AG09319 (cell line): Measurements from ENCODE around the gene IRS1.
A peak's percentile ranks its signal among the peaks of the same experiment; 100 is the strongest.

Experiments used
- DNase-seq: peaks from one replicate; pipeline ENCODE4 v3.0.0-alpha.2; 2010; ENCODE audit warnings: low read depth; ENCODE audit errors: extremely low read depth
- TF ChIP-seq, protein P1 (sequence below): IDR thresholded peaks from 2 replicates; pipeline ENCODE4 v1.5.1; 2011; ENCODE audit warnings: low read depth, mild to moderate bottlenecking, inconsistent platforms, low read length, moderate library complexity

Gene IRS1

DNA sequence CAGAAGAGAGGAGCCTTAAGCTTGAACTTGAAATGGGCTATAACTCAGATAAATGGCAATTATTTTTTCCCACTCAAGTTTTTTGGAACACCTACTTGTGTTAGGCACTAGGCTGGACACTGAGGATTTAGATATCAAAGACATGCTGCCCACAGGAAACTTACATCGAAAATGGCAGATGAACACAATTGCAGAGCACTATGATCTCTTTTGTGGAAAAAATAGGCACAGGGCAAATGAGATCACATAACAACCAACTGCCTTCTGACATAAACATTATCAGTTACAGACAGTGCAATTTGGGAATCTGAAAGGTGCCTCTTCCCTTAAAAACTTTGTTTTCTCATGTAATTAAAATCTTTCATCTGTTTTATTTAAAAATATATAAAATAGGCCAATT is 3.8 kb upstream of the IRS1 start:
- TF ChIP-seq, protein P1, sequence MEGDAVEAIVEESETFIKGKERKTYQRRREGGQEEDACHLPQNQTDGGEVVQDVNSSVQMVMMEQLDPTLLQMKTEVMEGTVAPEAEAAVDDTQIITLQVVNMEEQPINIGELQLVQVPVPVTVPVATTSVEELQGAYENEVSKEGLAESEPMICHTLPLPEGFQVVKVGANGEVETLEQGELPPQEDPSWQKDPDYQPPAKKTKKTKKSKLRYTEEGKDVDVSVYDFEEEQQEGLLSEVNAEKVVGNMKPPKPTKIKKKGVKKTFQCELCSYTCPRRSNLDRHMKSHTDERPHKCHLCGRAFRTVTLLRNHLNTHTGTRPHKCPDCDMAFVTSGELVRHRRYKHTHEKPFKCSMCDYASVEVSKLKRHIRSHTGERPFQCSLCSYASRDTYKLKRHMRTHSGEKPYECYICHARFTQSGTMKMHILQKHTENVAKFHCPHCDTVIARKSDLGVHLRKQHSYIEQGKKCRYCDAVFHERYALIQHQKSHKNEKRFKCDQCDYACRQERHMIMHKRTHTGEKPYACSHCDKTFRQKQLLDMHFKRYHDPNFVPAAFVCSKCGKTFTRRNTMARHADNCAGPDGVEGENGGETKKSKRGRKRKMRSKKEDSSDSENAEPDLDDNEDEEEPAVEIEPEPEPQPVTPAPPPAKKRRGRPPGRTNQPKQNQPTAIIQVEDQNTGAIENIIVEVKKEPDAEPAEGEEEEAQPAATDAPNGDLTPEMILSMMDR: no peak
- no peak for DNase-seq

DNA sequence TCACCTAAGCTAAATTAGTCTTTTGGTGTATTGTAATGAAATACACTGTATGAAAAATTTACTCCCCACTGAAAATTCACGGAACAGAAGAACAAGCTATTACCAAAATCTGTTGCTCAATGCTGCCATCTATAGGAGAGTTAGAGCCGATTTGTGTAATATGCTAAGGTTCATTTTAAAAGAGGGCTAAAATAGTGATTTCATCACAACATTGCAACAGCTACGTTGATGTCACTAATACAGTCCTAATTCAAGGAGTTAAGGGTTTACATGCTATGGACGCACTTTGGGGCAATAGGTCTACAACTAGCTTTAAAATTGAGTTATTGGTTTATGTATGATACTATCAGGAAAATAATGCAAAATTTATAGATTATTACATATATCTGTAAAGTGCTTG is 3.0 kb upstream of the IRS1 start:
- TF ChIP-seq, protein P1: peak; percentile 68
- peak; percentile 73 for DNase-seq

DNA sequence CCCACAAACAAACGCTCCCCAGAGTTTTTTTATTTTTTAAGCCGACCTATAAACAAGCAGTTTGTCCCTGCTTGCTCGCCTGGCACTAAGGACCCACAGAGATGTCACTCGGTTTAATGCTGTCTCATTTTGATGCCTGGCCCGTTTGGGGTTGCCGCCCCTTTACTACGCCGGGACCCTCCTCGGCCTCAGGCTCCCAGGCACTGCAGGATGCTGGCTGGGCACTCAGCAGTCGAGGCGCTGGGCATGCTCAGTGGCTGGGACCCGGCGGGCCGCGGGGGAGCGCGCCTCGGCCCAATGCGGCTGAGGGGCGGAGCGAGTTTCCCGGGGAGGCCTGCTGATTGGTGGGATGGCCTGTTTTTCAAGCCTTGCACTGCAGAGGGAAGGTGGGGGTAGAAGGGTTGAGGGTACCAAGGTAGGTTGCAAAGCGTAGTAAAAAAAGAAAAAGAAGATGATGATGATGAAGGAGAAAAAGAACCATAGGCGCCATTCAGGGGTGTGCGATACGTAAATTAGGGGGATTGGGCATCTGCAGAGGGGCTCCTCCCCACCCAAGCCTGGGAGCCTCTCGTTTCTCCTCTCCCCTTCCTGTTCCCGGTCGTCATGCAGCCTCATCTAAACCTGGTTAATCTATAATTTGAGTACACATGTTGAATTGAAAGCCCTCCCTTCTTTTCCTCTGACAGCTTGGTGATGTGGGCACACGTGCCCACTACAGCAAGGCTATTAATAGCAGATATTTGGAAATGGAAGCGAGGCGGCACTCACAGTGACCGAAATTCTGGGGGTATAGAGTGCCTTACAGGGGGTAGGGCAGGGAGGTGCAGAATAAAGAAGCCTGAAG is 1.5 kb upstream of the IRS1 start:
- TF ChIP-seq, protein P1: no peak
- DNase-seq: no peak

DNA sequence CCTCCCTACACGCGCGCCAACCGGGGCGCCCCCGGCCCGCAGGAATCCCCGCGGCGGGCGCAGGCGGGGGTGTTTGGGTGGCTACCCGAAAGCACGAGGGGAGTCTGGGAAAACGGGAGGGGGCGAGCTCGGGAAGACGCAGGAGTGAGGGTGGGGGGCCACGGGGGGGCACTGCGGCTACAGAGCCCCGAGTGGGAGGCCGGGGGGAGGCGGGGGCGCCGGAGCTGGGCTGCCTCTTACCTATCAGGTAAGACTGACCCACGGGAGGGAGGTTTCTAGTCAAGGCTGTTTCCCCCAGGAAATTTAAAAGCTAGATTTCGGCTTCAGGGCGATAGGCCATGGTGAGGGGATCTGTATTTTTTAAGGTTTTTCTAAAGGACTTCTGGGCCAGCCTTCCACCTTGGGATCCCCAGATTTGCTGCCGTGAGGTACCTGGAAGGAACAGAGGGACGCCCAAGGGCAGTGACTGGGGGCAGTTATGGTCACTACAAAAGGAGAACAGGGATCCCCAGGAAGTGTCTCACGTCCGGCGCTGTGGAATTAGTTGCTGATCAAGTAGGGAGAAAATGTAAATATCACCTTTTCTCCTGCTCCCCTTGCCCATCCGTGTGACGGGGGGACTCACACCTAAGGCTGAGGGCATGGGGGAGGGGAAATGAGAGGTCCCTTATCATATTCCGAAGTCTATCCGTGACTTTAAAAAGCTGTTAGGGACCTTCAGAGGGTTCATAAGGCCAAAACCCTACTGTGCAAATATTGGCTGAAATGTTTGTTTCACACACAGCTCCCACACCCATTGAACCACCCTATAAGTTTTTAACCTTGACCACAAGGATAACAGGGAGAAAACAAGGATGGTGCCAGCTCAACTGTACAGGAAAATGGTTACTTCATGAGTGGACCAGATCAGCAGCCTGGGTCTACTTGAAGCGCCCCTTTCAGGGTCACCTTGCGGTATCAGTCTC is 638 bp upstream of the IRS1 start:
- no peak for DNase-seq
- TF ChIP-seq, protein P1: no peak

DNA sequence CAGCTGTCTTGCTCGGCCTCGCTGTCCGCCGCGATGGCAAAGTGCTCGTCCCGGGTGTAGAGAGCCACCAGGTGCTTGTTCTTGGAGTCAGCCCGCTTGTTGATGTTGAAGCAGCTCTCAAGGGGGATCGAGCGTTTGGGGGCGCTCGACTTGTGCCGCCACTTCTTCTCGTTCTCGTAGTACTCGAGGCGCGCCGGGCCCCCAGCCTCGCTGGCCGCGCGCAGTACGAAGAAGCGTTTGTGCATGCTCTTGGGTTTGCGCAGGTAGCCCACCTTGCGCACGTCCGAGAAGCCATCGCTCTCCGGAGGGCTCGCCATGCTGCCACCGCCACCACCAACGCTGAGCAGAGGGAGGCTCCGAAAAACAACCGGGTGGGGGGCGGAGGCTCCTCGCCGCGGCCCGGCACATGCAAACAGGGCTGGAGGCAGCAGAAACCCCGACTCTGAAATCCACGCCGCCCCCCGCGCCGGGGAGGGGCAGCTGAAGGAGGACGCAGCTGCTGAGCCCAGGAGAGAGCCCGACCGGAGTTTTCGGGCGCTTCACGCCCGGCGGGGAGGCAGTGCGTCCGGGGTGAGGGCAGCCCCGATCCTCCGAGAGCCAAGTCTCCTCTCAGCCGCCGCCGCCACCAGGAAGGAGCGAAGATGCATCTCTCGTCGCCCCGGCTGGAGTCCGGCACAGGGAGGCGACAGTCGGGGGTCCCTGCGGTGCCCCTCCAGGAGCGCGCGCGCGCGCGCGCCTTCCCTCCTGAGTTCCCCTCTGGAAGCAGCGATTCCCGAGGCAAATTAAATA is 1.0 kb downstream of the IRS1 start:
- TF ChIP-seq, protein P1: peak; percentile 23
- no peak for DNase-seq

DNA sequence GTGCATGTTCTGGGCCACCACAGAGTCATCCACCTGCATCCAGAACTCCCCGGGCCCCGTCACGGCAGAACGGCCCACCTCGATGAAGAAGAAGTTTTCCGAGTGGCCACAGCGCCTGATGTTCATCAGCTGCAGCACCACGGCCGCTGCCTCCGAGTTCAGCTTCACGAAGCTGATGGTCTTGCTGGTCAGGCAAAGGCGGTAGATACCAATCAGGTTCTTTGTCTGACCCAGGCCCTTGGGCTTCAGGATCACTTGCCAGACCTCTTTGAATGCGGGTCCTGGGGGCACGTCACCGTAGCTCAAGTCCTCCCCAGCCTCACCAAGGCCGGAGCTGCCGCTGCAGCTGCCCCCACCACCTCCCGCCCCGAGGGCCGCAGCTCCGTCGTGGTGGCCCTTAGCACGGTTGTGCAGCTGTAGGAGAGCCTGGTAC is 1.6 kb downstream of the IRS1 start:
- no peak for DNase-seq

More for the DNA sequence above, 1.6 kb downstream of the IRS1 start:
- TF ChIP-seq, protein P1: no peak
